ENCODE data around the gene SLC45A2. TPM values are rescaled to one million over a fixed set of nuclear protein-coding genes. Genes with fewer than 3 reads are reported as not detected.

The SLC45A2 gene
- total RNA-seq, 1 experiment from 2014 or later = not detected

DNA sequence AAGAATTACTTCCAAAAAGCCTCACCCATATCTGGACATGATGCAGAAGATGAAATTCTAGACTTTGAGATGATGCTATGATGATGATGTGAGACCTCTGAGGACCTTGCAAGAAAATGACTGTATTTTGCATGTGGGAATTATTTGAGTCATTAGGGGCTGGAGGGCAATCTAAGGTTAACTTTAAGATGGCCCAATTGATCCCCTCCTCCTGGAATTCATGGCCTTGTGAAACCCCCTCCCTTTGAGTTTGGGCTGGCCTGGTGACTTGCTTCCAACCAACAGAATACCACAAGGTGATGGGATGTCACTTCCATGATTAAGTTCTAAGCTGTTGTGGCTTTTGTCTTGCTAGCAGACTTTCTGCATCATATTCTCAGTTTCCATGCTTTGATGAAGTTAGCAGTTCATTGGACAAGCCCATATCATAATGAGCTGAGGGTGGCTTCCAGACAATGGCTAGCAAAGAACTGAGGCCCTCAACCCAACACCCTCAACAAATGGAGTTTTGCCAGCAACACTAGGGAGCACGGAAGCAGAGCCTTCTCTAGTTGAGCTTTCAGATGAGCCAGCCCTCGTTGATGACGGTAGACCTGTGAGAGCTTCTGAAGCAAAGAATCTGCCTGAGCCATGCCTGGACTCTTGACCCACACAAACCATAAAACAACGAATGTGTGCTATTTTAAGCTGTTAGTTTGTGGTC is 30.8 kb upstream of the SLC45A2 start:
- H3K4me3 Mint-ChIP-seq = no peak overlapping the region
- H4K91ac ChIP-seq (ENCODE audit: insufficient read length, low read depth, low read length) = no peak overlapping the region
- no peak overlapping the region for H3K4ac ChIP-seq (ENCODE audit: low read depth, low read length)
- H3K18ac ChIP-seq (ENCODE audit: insufficient read length, low read depth, low read length) = no peak overlapping the region
- no peak overlapping the region for H2AFZ ChIP-seq (ENCODE audit: low read length)
- no peaks in the 10 kb centered on the region for H3K79me1 ChIP-seq (ENCODE audit: insufficient read depth, low read depth, low read length, poor library complexity, severe bottlenecking)
- no peak overlapping the region for H3K14ac ChIP-seq (ENCODE audit: insufficient read depth, low read length)
- WGBS (ENCODE audit: extremely low coverage, insufficient read length, low lambda C conversion rate) = no CpG with 5 or more reads among the region's 4 CpGs
- H4K5ac ChIP-seq (ENCODE audit: insufficient read length, low read depth, low read length) = no peak overlapping the region
- no peaks in the 10 kb centered on the region for H3K27me3 ChIP-seq (ENCODE audit: insufficient read depth, low read length)
- no peak overlapping the region for H3K56ac ChIP-seq (ENCODE audit: insufficient read length, low read depth, low read length)
- no peak overlapping the region for H2BK5ac ChIP-seq (ENCODE audit: insufficient read length, low read length)
- H3K23me2 ChIP-seq (ENCODE audit: insufficient read length, low read depth, low read length, poor library complexity, severe bottlenecking) = no peaks in the 10 kb centered on the region
- H3K4me1 Mint-ChIP-seq = peaks cover 5 to 13% of the 10 kb centered on the region in 2 experiments; a peak in 3 of 4 replicates
- H2BK20ac ChIP-seq (ENCODE audit: low read depth, low read length, poor library complexity, severe bottlenecking) = no peak overlapping the region
- no peak overlapping the region for H2AK5ac ChIP-seq (ENCODE audit: insufficient read length, low read length)
- no peaks in the 10 kb centered on the region for H3K9me3 Mint-ChIP-seq
- no peak overlapping the region for H3T11ph ChIP-seq (ENCODE audit: low read length)
- H3K36me3 Mint-ChIP-seq (ENCODE audit: insufficient read depth in 1 of 3, low read depth in 3 of 3) = no peaks in the 10 kb centered on the region
- no peak overlapping the region for H3K4me2 ChIP-seq (ENCODE audit: insufficient read depth, insufficient read length, low read length)
- DNase-seq = no peak
- no peaks in the 10 kb centered on the region for H3K79me2 ChIP-seq (ENCODE audit: insufficient read depth, low read length)
- H3K9me3 ChIP-seq (ENCODE audit: control insufficient read depth, low read depth, low read length) = no peaks in the 10 kb centered on the region
- no peak overlapping the region for H2BK120ac ChIP-seq (ENCODE audit: low read depth, low read length, poor library complexity, severe bottlenecking)
- H3K4me1 ChIP-seq (ENCODE audit: insufficient read depth, low read length) = no peaks in the 10 kb centered on the region
- H4K20me1 ChIP-seq (ENCODE audit: control insufficient read depth, insufficient read depth, insufficient read length) = no peaks in the 10 kb centered on the region
- no peaks in the 10 kb centered on the region for H3K27me3 Mint-ChIP-seq (ENCODE audit: low read depth)
- TF ChIP-seq, protein P1, sequence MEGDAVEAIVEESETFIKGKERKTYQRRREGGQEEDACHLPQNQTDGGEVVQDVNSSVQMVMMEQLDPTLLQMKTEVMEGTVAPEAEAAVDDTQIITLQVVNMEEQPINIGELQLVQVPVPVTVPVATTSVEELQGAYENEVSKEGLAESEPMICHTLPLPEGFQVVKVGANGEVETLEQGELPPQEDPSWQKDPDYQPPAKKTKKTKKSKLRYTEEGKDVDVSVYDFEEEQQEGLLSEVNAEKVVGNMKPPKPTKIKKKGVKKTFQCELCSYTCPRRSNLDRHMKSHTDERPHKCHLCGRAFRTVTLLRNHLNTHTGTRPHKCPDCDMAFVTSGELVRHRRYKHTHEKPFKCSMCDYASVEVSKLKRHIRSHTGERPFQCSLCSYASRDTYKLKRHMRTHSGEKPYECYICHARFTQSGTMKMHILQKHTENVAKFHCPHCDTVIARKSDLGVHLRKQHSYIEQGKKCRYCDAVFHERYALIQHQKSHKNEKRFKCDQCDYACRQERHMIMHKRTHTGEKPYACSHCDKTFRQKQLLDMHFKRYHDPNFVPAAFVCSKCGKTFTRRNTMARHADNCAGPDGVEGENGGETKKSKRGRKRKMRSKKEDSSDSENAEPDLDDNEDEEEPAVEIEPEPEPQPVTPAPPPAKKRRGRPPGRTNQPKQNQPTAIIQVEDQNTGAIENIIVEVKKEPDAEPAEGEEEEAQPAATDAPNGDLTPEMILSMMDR (conservative IDR thresholded peaks at IDR 0.05) = no peak
- no peak overlapping the region for H3K27ac Mint-ChIP-seq
- no peak overlapping the region for H2BK12ac ChIP-seq (ENCODE audit: insufficient read length, low read depth, low read length)
- no peak overlapping the region for H4K8ac ChIP-seq (replicated peaks; ENCODE audit: insufficient read length, low read depth, low read length)
- H2BK15ac ChIP-seq (ENCODE audit: low read depth, low read length) = no peak overlapping the region
- H3K27ac ChIP-seq (ENCODE audit: insufficient read length, low read depth, low read length) = no peak overlapping the region
- H3K23ac ChIP-seq (ENCODE audit: insufficient read length, low read depth, low read length) = no peak overlapping the region
- no peak overlapping the region for H3K9ac ChIP-seq (ENCODE audit: extremely low read depth, insufficient read length, low read length)
